ENCODE measurements around the gene DHRSX.
"Not testable (repeated sequence)": the region's sequence is repeated elsewhere in the genome, so short reads cannot be mapped to it uniquely, and the experiment has no call there.

DHRSX gene, protein sequence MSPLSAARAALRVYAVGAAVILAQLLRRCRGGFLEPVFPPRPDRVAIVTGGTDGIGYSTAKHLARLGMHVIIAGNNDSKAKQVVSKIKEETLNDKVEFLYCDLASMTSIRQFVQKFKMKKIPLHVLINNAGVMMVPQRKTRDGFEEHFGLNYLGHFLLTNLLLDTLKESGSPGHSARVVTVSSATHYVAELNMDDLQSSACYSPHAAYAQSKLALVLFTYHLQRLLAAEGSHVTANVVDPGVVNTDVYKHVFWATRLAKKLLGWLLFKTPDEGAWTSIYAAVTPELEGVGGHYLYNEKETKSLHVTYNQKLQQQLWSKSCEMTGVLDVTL

GRCh38 chrX:2500803-2501558, at the start of gene DHRSX, which contains the start of gene ZBED1:
TSS of gene DHRSX (minus strand) at chrX:2500976. CDS start at chrX:2500925, 51 bp downstream.
TSS of gene ZBED1 (minus strand) at chrX:2500976. CDS start at chrX:2490719, 10,257 bp downstream.
- ATAC-seq = peak; percentile 71 to 72

DNA sequence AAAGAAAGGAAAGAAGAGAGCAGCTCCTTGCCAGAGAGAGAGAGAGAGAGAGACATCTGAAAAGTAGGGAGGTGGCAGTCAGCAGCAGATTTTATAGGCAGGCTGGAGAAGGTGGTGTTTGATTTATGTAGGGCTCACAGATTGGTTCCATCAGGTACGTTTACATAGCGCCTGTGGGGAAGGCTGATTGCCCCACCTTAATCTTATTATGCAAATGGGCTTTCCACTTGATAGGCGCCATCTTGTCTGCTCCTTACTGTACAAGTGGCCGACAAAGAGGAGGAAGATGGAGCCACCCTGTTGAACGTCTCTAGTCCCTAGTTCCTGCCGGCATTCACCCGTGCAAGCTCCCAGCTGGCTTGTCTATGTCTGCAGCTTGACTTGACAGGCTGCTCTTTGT, 49.1 kb upstream of the DHRSX start:
- no peak for ATAC-seq

GRCh38 chrX:2548711-2549423, 48.1 kb upstream of the DHRSX start:
- no peak for ATAC-seq

DNA sequence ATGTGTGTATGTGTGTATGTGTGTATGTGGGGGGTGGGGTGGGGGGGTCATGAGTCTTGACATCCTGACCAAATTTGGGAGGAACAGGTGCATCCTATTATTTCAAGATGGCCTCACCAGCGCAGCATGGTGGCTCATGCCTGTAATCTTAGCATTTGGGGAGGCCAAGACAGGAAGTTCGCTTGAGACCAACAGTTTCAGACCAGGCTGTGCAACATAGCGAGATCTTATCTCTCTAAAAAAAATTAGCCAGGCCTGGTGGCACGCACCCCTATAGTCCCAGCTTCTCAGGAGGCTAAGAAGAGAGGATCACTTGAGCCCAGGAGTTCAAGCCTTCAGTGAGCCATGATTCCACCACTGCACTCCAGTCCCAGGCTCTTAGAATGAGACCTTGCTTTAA, 47.0 kb upstream of the DHRSX start:
- ATAC-seq = no peak

DNA sequence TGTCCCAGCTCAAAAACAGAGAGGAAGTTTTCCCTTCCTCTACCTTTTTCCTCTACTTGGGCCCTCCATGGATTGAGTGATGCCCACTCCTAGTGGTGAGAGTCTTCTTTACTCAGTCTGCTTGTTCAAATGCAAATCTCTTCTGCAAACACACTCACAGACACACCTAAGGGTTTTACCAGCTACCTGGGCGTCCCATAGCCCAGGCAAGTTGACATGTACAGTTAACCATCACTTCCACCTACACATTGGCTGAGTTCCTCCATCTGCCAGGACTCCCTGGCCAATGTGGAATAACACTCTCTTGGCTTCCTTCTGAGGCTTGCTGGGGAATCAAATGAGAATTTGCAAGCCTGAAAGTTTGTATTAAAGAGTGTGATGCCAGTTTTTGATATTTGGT, 45.7 kb upstream of the DHRSX start:
- ATAC-seq = no peak

- ATAC-seq = no peak
Measured at GRCh38 chrX:2545144-2545543, 44.4 kb upstream of the DHRSX start.

DNA sequence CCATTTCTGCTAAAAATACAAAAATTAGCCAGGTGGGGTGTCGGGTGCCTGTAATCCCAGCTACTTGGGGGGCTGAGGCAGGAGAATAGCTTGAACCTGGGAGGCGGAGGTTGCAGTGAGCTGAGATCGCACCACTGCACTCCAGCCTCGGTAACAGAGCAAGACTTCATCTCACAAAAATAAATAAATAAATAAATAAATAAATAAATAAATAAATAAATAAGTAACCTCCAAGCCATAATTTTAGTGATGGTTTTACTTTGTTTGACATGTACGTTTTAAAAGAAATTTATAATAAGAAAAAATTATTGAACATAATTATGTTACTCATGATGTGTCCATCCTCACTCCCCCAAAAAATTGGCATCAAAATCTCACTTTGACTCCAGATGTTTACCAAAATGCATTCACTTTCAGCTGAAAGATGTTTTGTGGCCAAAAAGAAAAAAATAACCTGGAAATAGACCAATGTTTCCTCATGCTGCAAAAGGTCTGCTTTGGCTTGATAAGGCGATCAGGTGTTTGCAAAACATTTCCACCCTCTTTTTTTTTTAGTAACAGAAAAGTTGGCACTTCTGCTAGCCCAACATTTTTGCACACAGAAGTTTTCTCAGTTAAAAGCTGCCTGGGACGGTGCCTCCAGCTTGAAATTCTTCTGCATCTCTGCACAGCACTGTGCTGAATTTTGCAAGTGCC, 42.2 kb upstream of the DHRSX start:
- no peak for ATAC-seq

DNA sequence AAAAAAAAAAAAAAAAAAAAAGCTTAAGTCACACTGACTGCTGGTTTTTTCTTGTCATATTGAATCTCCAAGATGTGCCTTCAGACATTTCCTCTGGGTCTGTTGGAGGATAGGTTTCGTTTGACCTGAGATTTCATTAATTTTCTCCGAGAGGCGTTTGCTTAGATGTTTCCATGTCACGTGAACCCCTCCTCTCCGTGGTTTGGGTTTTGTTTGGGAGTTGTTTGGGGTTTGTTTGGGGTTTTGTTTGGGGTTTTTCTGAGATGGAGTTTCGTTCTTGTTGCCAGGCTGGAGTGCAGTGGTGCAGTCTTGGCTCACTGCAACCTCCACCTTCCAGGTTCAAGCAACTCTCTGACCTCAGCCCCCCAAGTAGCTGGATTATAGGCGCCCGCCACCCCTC, 40.8 kb upstream of the DHRSX start:
- no peak for ATAC-seq

DNA sequence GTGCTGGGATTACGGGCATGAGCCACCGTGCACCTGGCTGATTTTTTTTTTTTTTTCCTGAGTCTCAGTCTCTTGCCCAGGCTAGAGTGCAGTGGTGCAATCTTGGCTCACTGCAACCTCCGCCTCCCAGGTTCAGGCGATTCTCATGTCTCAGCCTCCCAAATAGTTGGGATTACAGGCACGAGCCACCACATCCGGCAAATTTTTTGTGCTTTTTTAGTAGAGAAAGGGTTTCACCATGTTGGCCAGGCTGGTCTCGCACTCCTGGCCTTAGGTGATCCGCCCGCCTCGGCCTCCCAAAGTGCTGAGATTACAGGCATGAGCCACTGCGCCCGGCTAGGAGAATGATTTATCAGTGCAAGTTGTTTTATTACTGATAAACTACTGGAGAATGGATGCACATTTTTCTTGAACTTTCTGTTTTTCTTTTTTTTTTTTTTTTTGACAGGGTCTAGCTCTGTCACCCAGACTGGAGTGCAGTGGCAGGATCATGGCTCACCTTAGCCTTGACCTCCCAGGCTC, 39.7 kb upstream of the DHRSX start:
- ATAC-seq = no peak

- no peak for ATAC-seq
Measured at GRCh38 chrX:2539586-2539985, 38.8 kb upstream of the DHRSX start.

DNA sequence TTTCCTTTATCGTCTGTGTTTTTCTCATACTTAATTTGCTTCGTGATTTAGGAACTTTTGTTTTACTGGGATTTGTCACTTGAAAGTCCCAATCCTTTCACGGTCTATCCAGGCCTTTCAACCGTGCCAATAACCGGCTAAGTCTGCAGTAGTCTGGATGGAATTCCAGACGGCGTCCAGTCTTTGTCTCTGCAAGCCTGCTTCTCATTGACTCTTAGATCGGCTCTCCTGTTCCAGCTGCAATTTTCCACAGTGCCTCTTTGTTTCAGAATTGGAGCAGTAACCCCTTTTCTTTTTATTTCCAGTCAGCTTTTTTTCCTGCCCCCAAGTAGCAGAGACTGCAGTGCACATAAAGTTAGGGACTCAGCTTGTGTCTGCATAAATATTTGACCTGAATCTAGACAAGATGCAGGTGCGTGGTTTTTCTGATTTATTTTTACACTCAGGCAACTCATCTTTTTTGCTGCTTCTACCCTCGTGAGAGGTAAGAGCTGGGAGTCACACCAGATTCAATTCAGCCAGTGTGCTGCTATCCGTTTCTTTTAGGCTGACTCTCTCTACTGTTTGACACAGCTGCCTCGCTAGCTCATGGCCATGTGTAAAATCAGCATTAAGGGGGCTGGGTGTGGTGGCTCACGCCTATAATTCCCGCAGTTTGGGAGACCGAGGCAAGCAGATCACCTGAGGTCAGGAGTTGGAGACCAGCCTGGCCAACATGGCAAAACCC, 37.4 kb upstream of the DHRSX start:
- no peak for ATAC-seq

DNA sequence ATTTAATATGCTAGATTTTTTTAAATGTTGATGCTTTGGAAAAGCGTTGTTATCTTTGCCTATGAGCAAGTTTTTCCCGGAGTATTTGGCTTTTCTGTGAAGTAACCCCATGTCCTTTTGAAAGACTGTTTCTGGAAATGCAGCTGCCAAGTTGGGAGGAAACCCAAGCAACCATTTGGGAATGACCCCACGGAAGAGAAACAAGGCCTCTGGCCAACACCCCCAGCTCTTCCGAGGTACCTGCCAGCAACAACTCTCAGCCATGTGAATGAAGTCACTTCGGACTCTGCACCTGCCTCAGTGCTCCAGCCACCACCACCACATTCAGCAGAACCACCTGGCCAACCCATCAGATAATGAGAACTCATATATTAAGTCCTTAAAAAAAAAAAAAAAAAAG, 36.2 kb upstream of the DHRSX start:
- no peak for ATAC-seq

DNA sequence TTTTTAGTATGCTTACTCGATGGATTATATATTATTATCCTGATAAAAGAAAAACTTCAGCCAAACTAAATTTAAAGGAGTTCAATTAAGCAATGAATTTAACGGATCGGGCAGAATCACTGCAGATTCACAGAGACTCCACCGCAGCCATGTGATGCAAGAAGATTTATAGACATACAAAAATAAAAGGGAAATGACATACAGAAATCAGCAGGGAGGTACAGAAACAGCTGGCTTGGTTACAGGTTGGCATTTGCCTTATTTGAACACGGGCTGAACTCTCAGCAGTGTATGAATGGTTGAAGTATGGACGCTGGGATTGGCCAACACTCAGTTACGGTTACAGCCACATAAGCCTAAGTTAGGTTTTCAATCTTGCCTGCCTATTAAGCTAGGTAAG, 35.4 kb upstream of the DHRSX start:
- no peak for ATAC-seq

GRCh38 chrX:2534261-2535021, 33.7 kb upstream of the DHRSX start:
- ATAC-seq = not testable (repeated sequence)

DNA sequence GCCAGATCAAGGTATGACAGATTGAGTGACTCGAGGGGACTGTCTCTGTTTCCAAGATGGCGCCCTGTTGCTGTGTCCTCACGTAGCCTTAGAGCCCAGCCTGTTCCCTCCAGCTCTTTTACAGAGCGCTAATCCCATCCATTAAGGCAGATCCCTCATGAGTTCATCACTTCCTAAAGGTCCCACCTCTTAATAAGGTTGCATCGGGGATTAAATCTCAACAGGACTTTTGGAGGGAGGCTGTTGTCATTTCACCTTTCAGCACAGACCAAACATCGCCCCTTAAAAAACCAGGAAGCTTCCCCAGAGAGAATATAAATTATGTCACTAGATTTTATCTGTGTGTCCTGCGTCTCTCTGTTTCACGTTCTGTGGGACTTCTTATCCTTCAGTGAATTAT, 32.6 kb upstream of the DHRSX start:
- ATAC-seq = no peak

- ATAC-seq = no peak
Measured at GRCh38 chrX:2526390-2526789, 25.6 kb upstream of the DHRSX start.

DNA sequence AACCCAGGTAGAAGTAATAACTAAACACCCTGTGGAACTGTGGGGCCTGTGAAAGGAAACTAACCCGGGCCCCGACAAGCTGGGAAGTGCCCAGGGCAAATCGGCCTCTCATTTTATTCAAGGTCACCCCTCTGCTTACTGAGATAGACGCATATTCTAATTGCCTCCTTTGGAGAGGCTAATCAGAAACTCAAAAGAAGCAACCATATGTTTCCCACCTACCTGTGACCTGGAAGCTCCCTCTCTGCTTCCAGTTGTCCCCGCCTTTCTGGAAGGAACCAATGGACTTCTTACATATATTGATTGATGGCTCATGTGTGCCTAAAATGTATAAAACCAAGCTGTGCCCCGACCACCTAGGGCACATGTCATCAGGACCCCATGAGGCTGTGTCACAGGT, 23.1 kb upstream of the DHRSX start:
- no peak for ATAC-seq

DNA sequence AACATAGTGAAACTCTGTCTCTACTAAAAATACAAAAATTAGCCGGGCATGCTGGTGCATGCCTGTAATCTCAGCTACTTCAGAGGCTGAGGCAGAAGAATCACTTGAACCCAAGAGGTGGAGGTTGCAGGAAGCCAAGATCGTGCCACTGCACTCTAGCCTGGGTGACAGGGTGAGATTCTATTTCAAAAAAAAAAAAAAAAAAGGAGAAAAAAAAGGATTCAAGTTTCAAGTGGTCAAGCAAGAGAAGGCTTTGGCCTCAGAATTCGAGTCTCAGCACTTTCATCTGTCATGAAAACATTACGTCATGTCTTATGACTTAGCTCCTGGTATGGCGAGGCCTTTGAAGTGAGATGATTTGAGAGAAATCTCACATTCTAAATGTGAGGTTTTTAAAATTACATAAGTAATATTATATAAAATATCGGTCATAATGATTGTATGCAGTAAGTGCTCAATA, 21.2 kb upstream of the DHRSX start:
- ATAC-seq = no peak

- peak in 1 of 2 donors; percentile 17 for ATAC-seq
Measured at GRCh38 chrX:2521092-2521926, 20.5 kb upstream of the DHRSX start.

- ATAC-seq = no peak
Measured at GRCh38 chrX:2520539-2520938, 19.8 kb upstream of the DHRSX start.

Measured in activated CD4-positive, CD25-positive, alpha-beta regulatory T cell treated with anti-CD3 and anti-CD28 coated beads, Interleukin-2, amount 50 U/mL, for 24 hours (primary cell).